Measurements from ENCODE around the gene TTYH2. TPM values are rescaled to one million over a fixed set of nuclear protein-coding genes. Genes with fewer than 3 reads are reported as not detected.

The TTYH2 gene
- total and polyA plus RNA-seq, 12 donors, result 8.6 to 36.3 (median 24.8) TPM

DNA sequence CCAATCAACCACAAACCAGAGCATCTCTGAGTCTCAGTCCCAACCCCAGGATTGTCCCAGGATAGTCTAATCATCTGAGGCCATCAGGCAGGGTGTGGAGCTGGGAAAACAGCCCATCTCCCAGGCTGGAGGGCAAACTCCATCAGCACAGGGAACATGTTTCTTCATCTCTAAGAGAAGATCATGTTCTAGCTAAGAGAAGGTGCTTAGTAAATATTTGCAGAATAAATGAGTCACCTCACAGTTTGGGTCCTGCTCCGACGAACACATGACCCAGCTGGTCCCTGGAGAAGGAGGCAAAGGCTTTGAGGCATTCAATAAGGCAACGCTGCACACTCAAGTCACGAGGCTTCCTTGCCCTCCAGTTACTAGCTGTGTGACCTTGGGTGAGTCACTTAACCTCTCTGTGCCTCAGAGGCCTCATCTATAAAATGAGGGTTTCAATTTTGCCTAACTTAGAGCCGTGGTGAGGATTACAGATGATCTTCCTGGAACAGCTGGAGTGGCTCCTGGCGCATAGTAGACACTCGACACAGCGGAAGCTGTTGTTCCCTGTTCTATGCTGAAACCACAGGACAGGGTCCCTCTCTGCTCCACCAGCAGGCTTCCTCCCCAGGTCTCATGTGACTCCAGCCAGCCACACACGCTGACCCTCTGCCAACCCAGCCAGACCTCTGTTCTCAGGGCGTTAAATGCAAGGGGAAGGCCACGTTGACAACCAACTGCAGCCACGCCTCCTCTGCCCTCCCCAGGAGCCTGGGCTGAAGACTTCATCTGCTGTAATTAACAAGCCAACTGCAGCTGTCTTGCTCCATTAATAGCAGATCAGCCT, 20.2 kb upstream of the TTYH2 start:
- Histone ChIP-seq H3K9me3 (no peaks in the 10 kb centered on the region), H3K27ac (no peak overlapping the region), H3K36me3 (no peaks in the 10 kb centered on the region), H3K4me1 (peaks cover 0 to 11% (median 0%) of the 10 kb centered on the region in 9 donors), H3K27me3 (peaks cover 6 to 50% (median 31%) of the 10 kb centered on the region in 7 donors), H3K4me3 (no peak overlapping the region)
- WGBS, 2 donors, result 48 to 62% methylated on average over 12 of the region's 12 CpGs
- DNase-seq (peak in 1 of 2 donors; percentile 40), ATAC-seq (peak in 7 of 8 donors; percentile 42 to 84 (median 67))
- TF ChIP-seq, protein P1, sequence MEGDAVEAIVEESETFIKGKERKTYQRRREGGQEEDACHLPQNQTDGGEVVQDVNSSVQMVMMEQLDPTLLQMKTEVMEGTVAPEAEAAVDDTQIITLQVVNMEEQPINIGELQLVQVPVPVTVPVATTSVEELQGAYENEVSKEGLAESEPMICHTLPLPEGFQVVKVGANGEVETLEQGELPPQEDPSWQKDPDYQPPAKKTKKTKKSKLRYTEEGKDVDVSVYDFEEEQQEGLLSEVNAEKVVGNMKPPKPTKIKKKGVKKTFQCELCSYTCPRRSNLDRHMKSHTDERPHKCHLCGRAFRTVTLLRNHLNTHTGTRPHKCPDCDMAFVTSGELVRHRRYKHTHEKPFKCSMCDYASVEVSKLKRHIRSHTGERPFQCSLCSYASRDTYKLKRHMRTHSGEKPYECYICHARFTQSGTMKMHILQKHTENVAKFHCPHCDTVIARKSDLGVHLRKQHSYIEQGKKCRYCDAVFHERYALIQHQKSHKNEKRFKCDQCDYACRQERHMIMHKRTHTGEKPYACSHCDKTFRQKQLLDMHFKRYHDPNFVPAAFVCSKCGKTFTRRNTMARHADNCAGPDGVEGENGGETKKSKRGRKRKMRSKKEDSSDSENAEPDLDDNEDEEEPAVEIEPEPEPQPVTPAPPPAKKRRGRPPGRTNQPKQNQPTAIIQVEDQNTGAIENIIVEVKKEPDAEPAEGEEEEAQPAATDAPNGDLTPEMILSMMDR (IDR thresholded peaks at IDR 0.05), result no peak
- intact Hi-C loops (cut with DNase I), result no loop called here

DNA sequence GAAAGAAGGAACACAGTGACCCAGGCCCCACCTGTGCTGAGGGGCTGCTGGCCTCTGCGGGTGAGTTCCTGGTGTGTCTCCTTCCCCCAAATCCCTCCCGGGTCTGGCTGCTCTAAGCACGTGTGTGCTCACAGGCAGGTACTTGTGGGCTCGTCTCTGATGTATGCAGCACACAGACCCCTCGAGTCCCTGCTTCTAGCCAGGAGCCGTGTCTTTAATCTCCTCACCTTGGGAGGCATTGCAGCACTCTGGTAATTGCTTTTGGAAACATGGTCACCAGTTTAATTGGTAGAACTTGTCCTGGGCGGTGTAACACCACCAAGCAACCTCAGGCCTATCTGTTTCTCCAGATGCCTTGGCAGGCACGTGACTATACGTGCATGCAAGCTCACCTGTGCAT, 18.7 kb upstream of the TTYH2 start:
- no peak overlapping the region for H3K27ac ChIP-seq
- no peaks in the 10 kb centered on the region for H3K36me3 ChIP-seq
- no peaks in the 10 kb centered on the region for H3K9me3 ChIP-seq
- 73 to 74% methylated on average over 9 of the region's 9 CpGs for WGBS, 2 donors
- no peak for DNase-seq
- intact Hi-C loops (cut with DNase I), result no loop called here
- no peak overlapping the region for H3K4me3 ChIP-seq
- H3K27me3 ChIP-seq, result peaks cover 6 to 59% (median 37%) of the 10 kb centered on the region in 7 donors
- peaks cover 0 to 16% (median 0%) of the 10 kb centered on the region in 9 donors for H3K4me1 ChIP-seq
- TF ChIP-seq, protein P1 (IDR thresholded peaks at IDR 0.05), result no peak
- ATAC-seq, result no peak

DNA sequence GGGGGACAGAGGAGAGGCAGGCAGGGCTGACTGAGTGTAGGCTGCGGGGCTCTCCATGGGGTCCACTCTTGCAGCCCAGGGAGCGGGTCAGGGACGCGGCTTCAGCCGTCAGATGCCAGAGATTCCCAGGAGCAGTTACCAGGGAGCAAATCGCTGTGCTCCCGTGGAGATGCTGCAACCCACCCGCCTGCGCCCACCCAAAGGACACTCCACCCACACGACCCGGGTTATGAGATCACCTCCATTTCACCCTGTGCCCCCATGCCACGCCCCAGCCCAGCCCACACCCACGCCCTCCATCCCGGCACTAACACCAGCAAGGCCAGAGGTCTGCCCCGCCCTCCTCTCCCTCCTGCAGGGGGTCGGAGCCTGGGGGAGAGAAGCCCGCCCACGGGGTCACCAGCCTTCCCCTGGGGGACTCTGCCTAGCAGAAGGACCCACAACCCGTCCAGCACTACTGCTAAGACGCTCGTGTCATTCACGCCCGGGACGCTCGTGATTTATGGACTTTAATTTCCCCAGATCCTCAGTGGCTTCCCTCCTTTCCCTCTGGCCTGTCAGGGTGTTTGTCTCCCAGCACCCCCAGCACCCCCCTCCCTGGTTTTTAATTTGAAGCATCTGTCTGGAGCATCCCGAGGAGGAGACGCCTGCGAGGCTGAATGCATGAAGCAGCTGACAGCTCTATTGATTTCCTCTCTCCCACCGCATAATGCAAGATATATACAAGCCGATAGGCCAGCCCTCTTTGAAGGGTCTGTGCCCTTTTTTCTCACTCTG, 16.6 kb upstream of the TTYH2 start:
- intact Hi-C loops (cut with DNase I), result no loop called here
- TF ChIP-seq, protein P1 (IDR thresholded peaks at IDR 0.05), result no peak
- Histone ChIP-seq H3K27me3 (peaks cover 6 to 74% (median 55%) of the 10 kb centered on the region in 7 donors), H3K4me1 (peaks cover 0 to 18% (median 0%) of the 10 kb centered on the region in 9 donors), H3K9me3 (no peaks in the 10 kb centered on the region), H3K27ac (no peak overlapping the region), H3K4me3 (no peak overlapping the region), H3K36me3 (no peaks in the 10 kb centered on the region)
- DNase-seq (no peak), ATAC-seq (no peak)
- WGBS, 2 donors, result 45 to 49% methylated on average over 30 of the region's 30 CpGs

GRCh38 chr17:74197801-74198200, 15.6 kb upstream of the TTYH2 start:
- ATAC-seq (no peak), DNase-seq (no peak)
- H3K4me1 ChIP-seq, result peaks cover 0 to 15% (median 0%) of the 10 kb centered on the region in 9 donors
- H3K4me3 ChIP-seq, result no peak overlapping the region
- 91 to 92% methylated on average over 2 of the region's 2 CpGs for WGBS, 2 donors
- no peaks in the 10 kb centered on the region for H3K36me3 ChIP-seq
- peaks cover 6 to 78% (median 55%) of the 10 kb centered on the region in 7 donors for H3K27me3 ChIP-seq
- H3K9me3 ChIP-seq, result no peaks in the 10 kb centered on the region
- TF ChIP-seq, protein P1 (IDR thresholded peaks at IDR 0.05), result no peak
- intact Hi-C loops (cut with DNase I), result no loop called here
- H3K27ac ChIP-seq, result no peak overlapping the region
